GM23338 (cell line): ENCODE results near the gene FAF1. TPM values are rescaled to one million over a fixed set of nuclear protein-coding genes. Genes with fewer than 3 reads are reported as not detected.
"Not testable (repeated sequence)": the region's sequence is repeated elsewhere in the genome, so short reads cannot be mapped to it uniquely, and the experiment has no call there.

Source experiments
- ATAC-seq: fragments of 200-7000 bp; cut with Tn5 transposase; 3 replicates; pipeline ENCODE4 v1.9.1; 2020
- DNase-seq: peaks from one replicate; pipeline ENCODE4 v3.0.0-alpha.2; 2015; ENCODE audit warnings: low spot score
- H2AFZ ChIP-seq: fragments of 200-600 bp; sonication (generic); 2 replicates; pipeline ENCODE4 v1.8.0; 2016; ENCODE audit warnings: antibody characterized with exemption, mild to moderate bottlenecking, moderate library complexity
- H3F3A ChIP-seq: fragments of 200-600 bp; sonication (generic); replicated peaks from 2 replicates; pipeline ENCODE4 v1.8.0; 2017; ENCODE audit warnings: antibody characterized with exemption, mixed run types, low read depth
- H3K27ac ChIP-seq: fragments of 200-600 bp; sonication (generic); 2 replicates; pipeline ENCODE4 v1.6.1; 2016; ENCODE audit warnings: low read depth
- H3K27me3 ChIP-seq: fragments of 200-600 bp; sonication (generic); 2 replicates; pipeline ENCODE4 v1.8.0; 2016; ENCODE audit warnings: mild to moderate bottlenecking, mixed run types, moderate library complexity; ENCODE audit not compliant: insufficient read depth
- H3K36me3 ChIP-seq: fragments of 200-600 bp; sonication (generic); 2 replicates; pipeline ENCODE4 v1.8.0; 2016; ENCODE audit warnings: mild to moderate bottlenecking; ENCODE audit not compliant: insufficient read depth
- H3K4me1 ChIP-seq: fragments of 200-600 bp; sonication (generic); 2 replicates; pipeline ENCODE4 v1.8.0; 2016; ENCODE audit warnings: mild to moderate bottlenecking, moderate library complexity; ENCODE audit not compliant: insufficient read depth
- H3K4me2 ChIP-seq: fragments of 200-600 bp; sonication (generic); 2 replicates; pipeline ENCODE4 v1.7.1; 2017; ENCODE audit warnings: mixed run types
- H3K4me3 ChIP-seq: fragments of 200-600 bp; sonication (generic); 2 replicates; pipeline ENCODE4 v1.6.1; 2016; ENCODE audit warnings: mixed run types
- H3K79me2 ChIP-seq: fragments of 200-600 bp; sonication (generic); replicated peaks from 2 replicates; pipeline ENCODE4 v1.8.0; 2017; ENCODE audit warnings: mild to moderate bottlenecking; ENCODE audit not compliant: insufficient read depth
- H3K9me2 ChIP-seq: fragments of 200-600 bp; sonication (generic); 2 replicates; pipeline ENCODE4 v1.8.0; 2017; ENCODE audit not compliant: insufficient read depth
- H4K20me1 ChIP-seq: fragments of 200-600 bp; sonication (generic); replicated peaks from 2 replicates; pipeline ENCODE4 v1.8.0; 2017; ENCODE audit warnings: mild to moderate bottlenecking; ENCODE audit not compliant: insufficient read depth
- H3K27ac Mint-ChIP-seq: 2 replicates; pipeline ENCODE4 v1.8.0; 2020; ENCODE audit warnings: inconsistent platforms, mild to moderate bottlenecking, moderate library complexity, mixed read lengths
- H3K27me3 Mint-ChIP-seq: 3 replicates; pipeline ENCODE4 v1.8.0; 2022; ENCODE audit warnings: low read depth, mild to moderate bottlenecking, moderate library complexity, mixed read lengths, inconsistent platforms; ENCODE audit not compliant: insufficient read depth, poor library complexity
- H3K36me3 Mint-ChIP-seq: 3 replicates; pipeline ENCODE4 v1.8.0; 2021; ENCODE audit warnings: low read depth, mild to moderate bottlenecking, inconsistent platforms, moderate library complexity, mixed read lengths
- H3K4me1 Mint-ChIP-seq: 3 replicates; pipeline ENCODE4 v1.8.0; 2020; ENCODE audit warnings: mild to moderate bottlenecking, inconsistent platforms, mixed read lengths
- H3K4me3 Mint-ChIP-seq: 3 replicates; pipeline ENCODE4 v1.8.0; 2021; ENCODE audit warnings: moderate library complexity, mild to moderate bottlenecking, inconsistent platforms, mixed read lengths
- H3K9me3 Mint-ChIP-seq: 3 replicates; pipeline ENCODE4 v1.8.0; 2020; ENCODE audit warnings: moderate library complexity, mild to moderate bottlenecking, inconsistent platforms, mixed read lengths
- JUNB ChIP-seq: IDR thresholded peaks from one replicate; pipeline ENCODE4 v1.6.1; 2016; ENCODE audit warnings: antibody characterized with exemption; ENCODE audit not compliant: unreplicated experiment
- NANOG ChIP-seq: IDR thresholded peaks from 2 replicates; pipeline ENCODE4 v1.6.1; 2016; ENCODE audit warnings: antibody characterized with exemption, borderline replicate concordance
- POLR2AphosphoS5 ChIP-seq: IDR thresholded peaks from 2 replicates; pipeline ENCODE4 v1.6.1; 2016; ENCODE audit warnings: antibody characterized with exemption, low read depth
- REST ChIP-seq: IDR thresholded peaks from one replicate; pipeline ENCODE4 v1.6.1; 2018; ENCODE audit warnings: antibody characterized with exemption; ENCODE audit not compliant: unreplicated experiment
- STAT1 ChIP-seq: IDR thresholded peaks from one replicate; pipeline ENCODE4 v1.6.1; 2016; ENCODE audit warnings: antibody characterized with exemption; ENCODE audit not compliant: unreplicated experiment
- ZNF114 ChIP-seq: fragments of 250-450 bp; sonication (Bioruptor Pico); IDR thresholded peaks from 2 replicates; pipeline ENCODE4 v1.5.0; 2020; ENCODE audit warnings: mild to moderate bottlenecking, moderate library complexity
- ZNF331 ChIP-seq: fragments of 250-450 bp; sonication (Bioruptor Pico); IDR thresholded peaks from 2 replicates; pipeline ENCODE4 v1.5.0; 2020; ENCODE audit warnings: low read depth, mild to moderate bottlenecking, moderate library complexity
- polyA plus RNA-seq: library from polyadenylated mRNA; unstranded; fragments of >200 nt; fragmentation: Nextera tagmentation; extraction: Ambion mirVana; gene quantifications from 2 replicates; pipeline ENCODE4 v1.2.1, GENCODE V29; 2016
- total RNA-seq: library from RNA; depleted of rRNA; stranded (reverse); fragments of >200 nt; shearing (Covaris generic); gene quantifications from 2 replicates; pipeline ENCODE4 v1.2.3, GENCODE V29; 2014

FAF1 gene
- total and polyA plus RNA-seq, 2 experiments from 2014 or later: 24.1 to 53.2 TPM

GRCh38 chr1:50964863-50965262 lies 4.8 kb upstream of the FAF1 start (continued):
- no peak for TF ChIP-seq NANOG

- ATAC-seq (no peak), DNase-seq (peak; percentile 49)
- Mint-ChIP-seq H3K36me3 (no peaks in the 10 kb centered on the region; the same call in 2 of the 3 replicates), H3K27ac (peak overlapping the region; percentile 96), H3K9me3 (no peaks in the 10 kb centered on the region), H3K27me3 (peaks cover 9% of the 10 kb centered on the region), H3K4me1 (peaks cover 12% of the 10 kb centered on the region), H3K4me3 (peak overlapping the region; percentile 91)
- TF ChIP-seq ZNF331 (CRISPR knock-in tag) (no peak), ZNF114 (CRISPR knock-in tag) (no peak), POLR2AphosphoS5 (no peak), STAT1 (no peak), REST (no peak), JUNB (no peak), NANOG (no peak)
- Histone ChIP-seq H3K27ac (peak overlapping the region; percentile 82; the same call in 1 of the 2 replicates), H3K27me3 (peaks cover 6% of the 10 kb centered on the region), H3K36me3 (no peaks in the 10 kb centered on the region), H3K9me2 (no peaks in the 10 kb centered on the region), H3K4me3 (peak overlapping the region; percentile 98), H3K4me1 (peaks cover 5% of the 10 kb centered on the region; the same call in 1 of the 2 replicates), H3K4me2 (peak overlapping the region; percentile 99), H4K20me1 (peaks cover 4% of the 10 kb centered on the region; the same call in 1 of the 2 replicates), H3K79me2 (peaks cover 51% of the 10 kb centered on the region), H2AFZ (peak overlapping the region; percentile 93), H3F3A (peaks cover 3% of the 10 kb centered on the region)
Measured at GRCh38 chr1:50959303-50959912, 659 bp downstream of the FAF1 start.

GRCh38 chr1:50955116-50955515 lies 5.0 kb downstream of the FAF1 start:
- Histone ChIP-seq H3K36me3 (no peaks in the 10 kb centered on the region), H3K4me1 (peaks cover 5% of the 10 kb centered on the region; the same call in 1 of the 2 replicates), H3K4me2 (no peak overlapping the region), H3F3A (no peaks in the 10 kb centered on the region), H3K27ac (no peak overlapping the region), H3K4me3 (no peak overlapping the region), H3K27me3 (no peaks in the 10 kb centered on the region), H2AFZ (no peak overlapping the region), H3K9me2 (no peaks in the 10 kb centered on the region), H3K79me2 (peaks cover 87% of the 10 kb centered on the region), H4K20me1 (0 out of 2 replicates have a peak, but pooled peaks cover 9% of the 10 kb centered on the region)
- peaks cover 8% of the 10 kb centered on the region; the same call in 1 of the 3 replicates for H3K9me3 Mint-ChIP-seq
- H3K27ac Mint-ChIP-seq: no peak overlapping the region
- DNase-seq (no peak), ATAC-seq (no peak)
- H3K4me3 Mint-ChIP-seq: no peak overlapping the region
- H3K36me3 Mint-ChIP-seq: peaks cover 13% of the 10 kb centered on the region; the same call in 2 of the 3 replicates
- H3K27me3 Mint-ChIP-seq: peaks cover 4% of the 10 kb centered on the region
- peaks cover 8% of the 10 kb centered on the region; the same call in 2 of the 3 replicates for H3K4me1 Mint-ChIP-seq
- TF ChIP-seq JUNB (no peak), ZNF114 (CRISPR knock-in tag) (no peak)

- peaks cover 16% of the 10 kb centered on the region for H4K20me1 ChIP-seq
- not testable (repeated sequence) for H3K4me3 ChIP-seq
Measured at GRCh38 chr1:50952566-50952965, 7.5 kb downstream of the FAF1 start.

More at GRCh38 chr1:50952566-50952965, 7.5 kb downstream of the FAF1 start:
- not testable (repeated sequence) for H3K36me3 ChIP-seq, H3K27me3 Mint-ChIP-seq, H3K4me2 ChIP-seq, H3K9me2 ChIP-seq, H3K9me3 Mint-ChIP-seq, H3K27ac Mint-ChIP-seq, H2AFZ ChIP-seq, H3K4me1 ChIP-seq, H3K4me3 Mint-ChIP-seq, ATAC-seq, H3K27ac ChIP-seq, H3K27me3 ChIP-seq, H3K4me1 Mint-ChIP-seq, DNase-seq, H3F3A ChIP-seq
- H3K79me2 ChIP-seq: peaks cover 93% of the 10 kb centered on the region
- peaks cover 15% of the 10 kb centered on the region; the same call in 2 of the 3 replicates for H3K36me3 Mint-ChIP-seq
